BJ (cell line): ENCODE measurements around the gene EARS2. TPM values are rescaled to one million over a fixed set of nuclear protein-coding genes. Genes with fewer than 3 reads are reported as not detected.
A peak's percentile ranks its signal among the peaks of the same experiment; 100 is the strongest.

Experiments used
- CTCF ChIA-PET: fragments of 350-600 bp; formaldehyde crosslinking; extraction: SDS; loops from one replicate; lab custom pipeline; 2021; ENCODE audit warnings: antibody characterized with exemption, inconsistent platforms; lab: Yijun Ruan, JAX
- POLR2A ChIA-PET: fragments of 300-600 bp; sonication (Branson Sonifier 250); formaldehyde crosslinking; extraction: SDS; loops from one replicate; lab custom pipeline; 2021; ENCODE audit warnings: antibody characterized with exemption; lab: Charles Lee
- DNase-seq: peaks from one replicate; pipeline ENCODE4 v3.0.0-alpha.2; 2011; ENCODE audit warnings: low read depth
- H3K27me3 ChIP-seq: 2 replicates; pipeline ENCODE4 v1.6.0; 2011; ENCODE audit warnings: low read length; ENCODE audit not compliant: control insufficient read depth, insufficient read depth
- H3K36me3 ChIP-seq: 2 replicates; pipeline ENCODE4 v1.5.1; 2011; ENCODE audit warnings: low read length; ENCODE audit not compliant: control insufficient read depth, insufficient read depth
- H3K4me3 ChIP-seq: 2 replicates; pipeline ENCODE4 v1.5.1; 2011; ENCODE audit warnings: low read depth, mild to moderate bottlenecking, control low read depth, low read length
- polyA plus RNA-seq: library from polyadenylated mRNA; depleted of rRNA; stranded (reverse); fragments of >200 nt; gene quantifications from 2 replicates; pipeline ENCODE4 v1.2.3, GENCODE V29; 2011
- TF ChIP-seq, protein P1 (sequence below): IDR thresholded peaks from 2 replicates; pipeline ENCODE4 v1.5.1; 2011; ENCODE audit warnings: low read depth, mild to moderate bottlenecking, control low read depth, inconsistent platforms, low read length, moderate library complexity; ENCODE audit not compliant: insufficient read depth

The EARS2 gene
- polyA plus RNA-seq, 1 experiment = 28.8 TPM

DNA sequence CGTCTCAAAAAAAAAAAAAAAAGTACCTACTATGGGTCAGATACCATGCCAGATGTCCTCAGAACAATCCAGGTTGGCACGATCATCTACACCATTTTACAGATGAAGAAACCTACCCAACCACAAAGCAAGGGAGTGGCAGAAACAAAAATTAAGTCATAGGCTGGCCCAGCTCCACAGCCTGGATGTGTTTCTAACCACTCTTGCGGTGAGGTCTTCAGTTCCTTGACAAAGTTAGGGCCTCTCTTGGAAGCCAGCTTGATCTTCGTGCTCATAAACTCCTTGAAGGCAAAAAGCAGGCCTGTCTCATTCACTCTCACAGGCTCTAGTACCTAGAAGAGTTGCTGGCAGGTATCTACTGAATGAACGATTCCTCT is 53.1 kb downstream of the EARS2 start:
- TF ChIP-seq, protein P1, sequence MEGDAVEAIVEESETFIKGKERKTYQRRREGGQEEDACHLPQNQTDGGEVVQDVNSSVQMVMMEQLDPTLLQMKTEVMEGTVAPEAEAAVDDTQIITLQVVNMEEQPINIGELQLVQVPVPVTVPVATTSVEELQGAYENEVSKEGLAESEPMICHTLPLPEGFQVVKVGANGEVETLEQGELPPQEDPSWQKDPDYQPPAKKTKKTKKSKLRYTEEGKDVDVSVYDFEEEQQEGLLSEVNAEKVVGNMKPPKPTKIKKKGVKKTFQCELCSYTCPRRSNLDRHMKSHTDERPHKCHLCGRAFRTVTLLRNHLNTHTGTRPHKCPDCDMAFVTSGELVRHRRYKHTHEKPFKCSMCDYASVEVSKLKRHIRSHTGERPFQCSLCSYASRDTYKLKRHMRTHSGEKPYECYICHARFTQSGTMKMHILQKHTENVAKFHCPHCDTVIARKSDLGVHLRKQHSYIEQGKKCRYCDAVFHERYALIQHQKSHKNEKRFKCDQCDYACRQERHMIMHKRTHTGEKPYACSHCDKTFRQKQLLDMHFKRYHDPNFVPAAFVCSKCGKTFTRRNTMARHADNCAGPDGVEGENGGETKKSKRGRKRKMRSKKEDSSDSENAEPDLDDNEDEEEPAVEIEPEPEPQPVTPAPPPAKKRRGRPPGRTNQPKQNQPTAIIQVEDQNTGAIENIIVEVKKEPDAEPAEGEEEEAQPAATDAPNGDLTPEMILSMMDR = no peak
- no peak overlapping the region for H3K4me3 ChIP-seq
- peak; percentile 14 for DNase-seq
- H3K27me3 ChIP-seq = no peaks in the 10 kb centered on the region
- CTCF ChIA-PET = interaction anchor here (1.4 to 1.9 kb wide), 3 partner anchors 9 to 18 kb away, joined by 3 to 5 read pairs (median 4); no protein-coding TSS in a partner anchor
- peaks cover 1% of the 10 kb centered on the region; the same call in 1 of the 2 replicates for H3K36me3 ChIP-seq
- POLR2A ChIA-PET = no interaction called here

DNA sequence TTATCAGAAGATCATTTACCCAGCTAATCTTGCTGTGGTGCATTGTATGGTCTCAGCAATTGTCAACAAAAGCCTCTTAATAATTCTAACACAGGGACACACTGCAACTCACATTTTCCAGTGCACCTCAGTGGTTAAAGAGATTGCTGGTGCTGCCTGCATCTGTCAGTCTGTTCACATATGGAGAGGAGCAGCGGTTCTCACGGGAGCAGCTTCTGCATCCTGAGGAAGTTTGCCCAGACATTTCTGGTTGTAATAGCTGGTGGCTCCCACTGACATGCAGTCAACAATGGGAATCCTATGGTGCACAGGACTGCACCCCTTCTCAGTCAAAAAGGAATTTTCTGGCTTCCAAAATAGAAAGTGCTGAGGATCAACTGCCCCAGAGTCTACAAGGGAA is 54.7 kb downstream of the EARS2 start:
- TF ChIP-seq, protein P1 = no peak
- no peaks in the 10 kb centered on the region for H3K27me3 ChIP-seq
- no peak overlapping the region for H3K4me3 ChIP-seq
- DNase-seq = no peak
- POLR2A ChIA-PET = no interaction called here
- peaks cover 1% of the 10 kb centered on the region; the same call in 1 of the 2 replicates for H3K36me3 ChIP-seq
- CTCF ChIA-PET = no interaction called here

DNA sequence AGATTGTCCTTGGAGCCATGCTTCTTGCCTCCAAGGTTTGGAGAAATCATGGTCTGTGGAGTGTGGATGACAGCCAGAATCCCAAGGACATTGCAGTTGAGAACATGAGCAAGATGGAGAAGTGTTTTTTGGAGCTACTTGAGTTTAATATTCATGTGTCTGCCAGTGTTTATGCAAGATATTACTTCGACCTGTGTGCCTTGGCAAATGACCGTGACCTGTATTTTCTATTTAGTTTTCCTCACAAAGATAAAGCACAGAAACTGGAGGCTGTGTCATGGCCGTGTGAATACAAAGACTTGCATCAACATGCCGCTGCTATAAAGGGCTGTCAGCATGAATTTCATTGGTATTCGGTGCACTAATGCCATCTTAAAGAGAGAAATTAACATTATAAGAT is 55.9 kb downstream of the EARS2 start:
- POLR2A ChIA-PET = no interaction called here
- Histone ChIP-seq H3K36me3 (peaks cover 1% of the 10 kb centered on the region; the same call in 1 of the 2 replicates), H3K27me3 (no peaks in the 10 kb centered on the region), H3K4me3 (no peak overlapping the region)
- TF ChIP-seq, protein P1 = no peak
- DNase-seq = no peak
- CTCF ChIA-PET = no interaction called here

DNA sequence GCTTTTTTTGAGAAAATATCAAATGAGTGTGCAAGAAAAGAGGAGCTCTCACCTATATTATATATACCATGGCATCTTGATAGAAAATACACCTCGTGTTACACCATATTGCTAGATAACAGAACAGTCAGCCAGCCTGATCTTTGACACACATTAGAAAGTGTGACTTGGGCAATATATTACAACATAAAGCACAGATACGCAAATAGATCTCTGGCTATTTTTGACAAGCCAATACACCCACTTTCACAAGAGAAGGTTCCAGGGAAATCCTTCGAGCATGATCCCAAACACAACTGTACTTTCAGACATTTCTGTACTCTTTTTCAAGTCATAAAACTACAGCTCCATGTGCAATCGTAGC is 56.3 kb downstream of the EARS2 start:
- Histone ChIP-seq H3K4me3 (no peak overlapping the region), H3K36me3 (peaks cover 1% of the 10 kb centered on the region; the same call in 1 of the 2 replicates), H3K27me3 (no peaks in the 10 kb centered on the region)
- POLR2A ChIA-PET = no interaction called here
- CTCF ChIA-PET = no interaction called here
- TF ChIP-seq, protein P1 = no peak
- no peak for DNase-seq

GRCh38 chr16:23500212-23500861 is 56.8 kb downstream of the EARS2 start:
- Histone ChIP-seq H3K4me3 (no peak overlapping the region), H3K36me3 (peaks cover 2% of the 10 kb centered on the region; the same call in 1 of the 2 replicates), H3K27me3 (no peaks in the 10 kb centered on the region)
- TF ChIP-seq, protein P1 = no peak
- ChIA-PET CTCF (no interaction called here), POLR2A (no interaction called here)
- DNase-seq = no peak
